Measurements from ENCODE around the gene PKD1. TPM values are rescaled to one million over a fixed set of nuclear protein-coding genes. Genes with fewer than 3 reads are reported as not detected.

The PKD1 gene
- total RNA-seq, 6 donors from 2014 or later: 75.4 to 567 (median 106) TPM

DNA sequence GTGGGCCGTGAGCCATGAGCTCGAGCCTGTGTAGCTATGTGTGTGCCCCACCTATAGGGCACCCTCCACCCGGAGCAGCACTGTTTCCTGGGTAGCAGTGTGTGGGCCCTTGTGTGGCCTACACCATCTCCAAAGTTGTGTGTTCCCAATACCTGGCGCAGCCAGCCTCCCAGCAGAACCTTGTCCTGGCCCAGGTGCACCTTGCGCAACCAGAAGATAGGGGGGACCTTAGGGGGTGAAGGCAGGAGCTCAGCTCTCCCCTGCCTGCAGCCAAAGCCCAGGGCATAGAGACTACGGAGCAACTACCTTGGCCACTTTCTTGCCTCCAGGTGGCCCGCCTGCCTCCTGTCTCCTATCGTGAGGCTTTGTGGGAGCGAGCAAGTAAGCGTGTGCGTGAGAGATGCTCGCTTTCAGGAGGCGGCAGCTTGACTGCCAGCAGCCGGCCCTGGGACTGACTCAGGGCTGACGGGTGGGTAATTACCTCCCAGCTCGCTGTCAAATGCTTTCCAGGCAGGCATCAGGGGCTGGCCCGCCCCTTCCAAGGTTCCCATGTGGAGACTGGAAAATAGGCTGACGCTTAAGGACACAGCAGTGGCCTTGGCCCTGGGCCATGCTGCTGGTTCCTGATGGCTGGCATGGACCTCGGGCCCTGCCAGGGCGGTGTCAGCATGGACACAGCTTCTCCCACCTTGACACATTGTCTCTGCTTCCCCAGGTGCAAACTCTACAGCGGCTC, 38.9 kb upstream of the PKD1 start:
- WGBS, 2 donors: 93 to 94% methylated on average over 15 to 21 of the region's 21 CpGs
- DNase-seq: peak in 1 of 2 donors; percentile 63
- peaks cover 2 to 24% (median 4%) of the 10 kb centered on the region in 4 donors for H3K4me1 ChIP-seq

DNA sequence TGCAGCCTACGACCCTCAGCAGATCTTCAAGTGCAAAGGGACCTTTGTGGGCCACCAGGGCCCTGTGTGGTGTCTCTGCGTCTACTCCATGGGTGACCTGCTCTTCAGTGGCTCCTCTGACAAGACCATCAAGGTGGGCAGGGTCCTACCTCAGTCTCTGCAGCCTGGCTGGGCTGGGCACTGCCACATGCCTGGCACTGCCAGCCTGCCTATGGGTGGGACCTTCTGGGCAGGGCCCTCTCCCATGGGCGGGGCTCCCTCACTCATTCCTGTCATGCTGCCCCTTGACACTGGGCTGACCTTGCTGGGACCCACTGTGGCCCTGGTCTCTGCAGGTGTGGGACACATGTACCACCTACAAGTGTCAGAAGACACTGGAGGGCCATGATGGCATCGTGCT, 38.2 kb upstream of the PKD1 start:
- Histone ChIP-seq H3K36me3 (peaks cover 8 to 84% (median 70%) of the 10 kb centered on the region in 4 donors), H3K4me3 (no peak overlapping the region), H3K9me3 (no peaks in the 10 kb centered on the region), H3K27me3 (no peaks in the 10 kb centered on the region), H3K4me1 (peaks cover 7 to 30% (median 9%) of the 10 kb centered on the region in 4 donors), H3K27ac (no peak overlapping the region)
- TF ChIP-seq POLR2A (IDR thresholded peaks at IDR 0.05) (no peak), EP300 (IDR thresholded peaks at IDR 0.05) (no peak), POLR2AphosphoS5 (IDR thresholded peaks at IDR 0.05) (no peak)
- TF ChIP-seq, protein P1, sequence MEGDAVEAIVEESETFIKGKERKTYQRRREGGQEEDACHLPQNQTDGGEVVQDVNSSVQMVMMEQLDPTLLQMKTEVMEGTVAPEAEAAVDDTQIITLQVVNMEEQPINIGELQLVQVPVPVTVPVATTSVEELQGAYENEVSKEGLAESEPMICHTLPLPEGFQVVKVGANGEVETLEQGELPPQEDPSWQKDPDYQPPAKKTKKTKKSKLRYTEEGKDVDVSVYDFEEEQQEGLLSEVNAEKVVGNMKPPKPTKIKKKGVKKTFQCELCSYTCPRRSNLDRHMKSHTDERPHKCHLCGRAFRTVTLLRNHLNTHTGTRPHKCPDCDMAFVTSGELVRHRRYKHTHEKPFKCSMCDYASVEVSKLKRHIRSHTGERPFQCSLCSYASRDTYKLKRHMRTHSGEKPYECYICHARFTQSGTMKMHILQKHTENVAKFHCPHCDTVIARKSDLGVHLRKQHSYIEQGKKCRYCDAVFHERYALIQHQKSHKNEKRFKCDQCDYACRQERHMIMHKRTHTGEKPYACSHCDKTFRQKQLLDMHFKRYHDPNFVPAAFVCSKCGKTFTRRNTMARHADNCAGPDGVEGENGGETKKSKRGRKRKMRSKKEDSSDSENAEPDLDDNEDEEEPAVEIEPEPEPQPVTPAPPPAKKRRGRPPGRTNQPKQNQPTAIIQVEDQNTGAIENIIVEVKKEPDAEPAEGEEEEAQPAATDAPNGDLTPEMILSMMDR (IDR thresholded peaks at IDR 0.05): no peak
- ATAC-seq (ENCODE audit: low FRiP score in 2 of 2): no peak
- 97% methylated on average over 4 of the region's 4 CpGs; no CpG with 5 or more reads in 1 of the 2 donors for WGBS, 2 donors
- DNase-seq: peak in 1 of 2 donors; percentile 37

More for the DNA sequence above, 38.9 kb upstream of the PKD1 start:
- Histone ChIP-seq H3K9me3 (no peaks in the 10 kb centered on the region), H3K27ac (no peak overlapping the region), H3K4me3 (no peak overlapping the region), H3K27me3 (no peaks in the 10 kb centered on the region), H3K36me3 (peaks cover 8 to 81% (median 65%) of the 10 kb centered on the region in 4 donors)
- no peak for ATAC-seq (ENCODE audit: low FRiP score in 2 of 2)
- TF ChIP-seq, protein P1 (IDR thresholded peaks at IDR 0.05): no peak
- TF ChIP-seq POLR2AphosphoS5 (IDR thresholded peaks at IDR 0.05): no peak
- TF ChIP-seq EP300 (IDR thresholded peaks at IDR 0.05): no peak
- no peak for TF ChIP-seq POLR2A (IDR thresholded peaks at IDR 0.05)

DNA sequence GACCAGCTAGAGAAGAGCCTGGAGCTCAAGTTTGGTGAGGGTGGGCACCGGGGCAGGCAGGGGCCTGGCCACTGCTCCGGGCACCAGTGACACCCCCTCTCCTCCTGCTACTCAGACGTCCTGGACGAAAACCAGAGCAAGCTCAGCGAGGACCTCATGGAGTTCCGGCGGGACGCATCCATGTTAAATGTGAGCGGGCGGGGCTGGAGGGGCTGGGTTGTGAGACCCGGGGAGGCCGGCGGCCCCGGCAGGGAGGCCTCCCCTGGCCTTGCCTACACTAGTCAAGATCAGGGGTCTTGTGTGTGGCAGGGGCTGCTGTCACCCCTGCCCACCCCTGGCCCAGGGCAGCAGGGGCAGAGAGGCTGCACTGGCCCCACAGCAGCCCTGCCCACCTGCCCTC, 37.7 kb upstream of the PKD1 start:
- no peak for TF ChIP-seq POLR2AphosphoS5 (IDR thresholded peaks at IDR 0.05)
- TF ChIP-seq POLR2A (IDR thresholded peaks at IDR 0.05): no peak
- no peak for TF ChIP-seq EP300 (IDR thresholded peaks at IDR 0.05)
- TF ChIP-seq, protein P1 (IDR thresholded peaks at IDR 0.05): no peak
- Histone ChIP-seq H3K4me1 (peaks cover 8 to 28% (median 9%) of the 10 kb centered on the region in 4 donors), H3K9me3 (no peaks in the 10 kb centered on the region), H3K36me3 (peaks cover 8 to 86% (median 75%) of the 10 kb centered on the region in 4 donors), H3K27ac (no peak overlapping the region), H3K4me3 (no peak overlapping the region), H3K27me3 (no peaks in the 10 kb centered on the region)
- ATAC-seq (ENCODE audit: low FRiP score in 2 of 2) (no peak), DNase-seq (peak in 1 of 2 donors; percentile 69)
- WGBS, 2 donors: 96 to 99% methylated on average over 13 to 14 of the region's 14 CpGs

DNA sequence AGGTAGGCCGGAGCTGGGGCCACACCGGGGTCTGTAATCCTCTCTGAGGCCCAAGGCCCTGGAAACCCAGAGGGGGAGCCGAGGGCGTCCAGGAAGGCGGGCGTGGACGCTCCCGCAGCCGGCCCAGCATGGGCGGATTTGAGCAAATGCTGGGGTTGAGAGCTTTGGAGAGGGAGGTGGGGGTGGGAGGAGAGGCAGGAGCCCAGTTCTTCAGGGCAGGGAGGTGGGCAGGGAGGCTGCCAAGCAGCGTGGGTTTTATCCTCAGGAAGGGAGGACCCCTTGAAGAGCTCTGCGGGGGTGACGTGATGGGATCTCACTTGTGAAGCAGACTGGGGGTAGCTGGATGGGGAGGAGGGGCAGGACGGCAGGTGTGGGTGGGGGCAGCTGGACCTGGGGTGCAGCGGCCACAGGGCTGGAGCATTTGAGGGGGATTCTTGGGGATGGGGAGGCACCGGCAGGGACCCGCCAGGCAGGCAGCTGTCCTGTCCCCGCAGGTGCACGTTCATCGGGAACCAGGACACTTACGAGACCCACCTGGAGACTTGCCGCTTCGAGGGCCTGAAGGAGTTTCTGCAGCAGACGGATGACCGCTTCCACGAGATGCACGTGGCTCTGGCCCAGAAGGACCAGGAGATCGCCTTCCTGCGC, 37.1 kb upstream of the PKD1 start:
- ATAC-seq (ENCODE audit: low FRiP score in 2 of 2): no peak
- Histone ChIP-seq H3K4me3 (no peak overlapping the region), H3K4me1 (peaks cover 8 to 28% (median 9%) of the 10 kb centered on the region in 4 donors), H3K27ac (peak overlapping the region in 1 of 4 donors; percentile 87), H3K27me3 (no peaks in the 10 kb centered on the region), H3K9me3 (no peaks in the 10 kb centered on the region), H3K36me3 (peaks cover 12 to 87% (median 78%) of the 10 kb centered on the region in 4 donors)
- TF ChIP-seq POLR2AphosphoS5 (IDR thresholded peaks at IDR 0.05) (no peak), POLR2A (IDR thresholded peaks at IDR 0.05) (no peak), EP300 (IDR thresholded peaks at IDR 0.05) (no peak)
- TF ChIP-seq, protein P1 (IDR thresholded peaks at IDR 0.05): no peak
- DNase-seq: peak in 1 of 2 donors; percentile 56
- 87 to 92% methylated on average over 12 to 29 of the region's 29 CpGs for WGBS, 2 donors
